Measurements from ENCODE around the gene SRXN1. TPM values are rescaled to one million over a fixed set of nuclear protein-coding genes. Genes with fewer than 3 reads are reported as not detected.
A peak's percentile ranks its signal among the peaks of the same experiment; 100 is the strongest.
"Not testable (repeated sequence)": the region's sequence is repeated elsewhere in the genome, so short reads cannot be mapped to it uniquely, and the experiment has no call there.

Gene SRXN1
- polyA plus RNA-seq, 2 of the 4 experiments (the other 2 are of a cell fraction), result 183 to 262 TPM

GRCh38 chr20:695165-695866 lies 42.3 kb upstream of the SRXN1 start:
- DNase-seq (ENCODE audit: low read depth in 1 of 2, low spot score in 1 of 2) (no peak), ATAC-seq (peak in 1 of 2 experiments; percentile 50; a peak in 2 of 6 replicates), FAIRE-seq (no peak)
- H3K4me3 ChIP-seq, result no peak overlapping the region
- no peak overlapping the region for H3K27ac ChIP-seq
- ChIA-PET CTCF (interaction anchor here (1.0 to 2.5 kb wide), 5 partner anchors 8 to 62 kb away, joined by 3 to 10 read pairs (median 5); no protein-coding TSS in a partner anchor), POLR2A (no interaction called here)
- no peaks in the 10 kb centered on the region for H3K9me3 ChIP-seq
- peaks cover 5% of the 10 kb centered on the region; the same call in 2 of the 3 replicates for H3K4me1 ChIP-seq
- WGBS (ENCODE audit: missing lambda C conversion rate), result 45% methylated on average over 2 of the region's 2 CpGs
- TF ChIP-seq CHD4 (IDR thresholded peaks at IDR 0.05; ENCODE audit: borderline replicate concordance), result no peak
- peak overlapping the region; percentile 7; the same call in 1 of the 3 replicates for H3K4me2 ChIP-seq

- ChIA-PET POLR2A (no interaction called here), CTCF (interaction anchor here (1.0 to 1.2 kb wide), 2 partner anchors 16 to 61 kb away, joined by 3 to 5 read pairs; no protein-coding TSS in a partner anchor)
- ATAC-seq (no peak), DNase-seq (ENCODE audit: low read depth in 1 of 2, low spot score in 1 of 2) (no peak), FAIRE-seq (no peak)
- Histone ChIP-seq H3K4me3 (no peak overlapping the region), H3K27ac (no peak overlapping the region), H3K4me2 (no peak overlapping the region), H3K9me3 (no peaks in the 10 kb centered on the region), H3K4me1 (peaks cover 5% of the 10 kb centered on the region; the same call in 2 of the 3 replicates)
- 59% methylated on average over 4 of the region's 4 CpGs for WGBS (ENCODE audit: missing lambda C conversion rate)
- TF ChIP-seq HEYL (CRISPR knock-in tag; IDR thresholded peaks at IDR 0.05), result no peak
- no peak for TF ChIP-seq USF2 (IDR thresholded peaks at IDR 0.05)
- TF ChIP-seq KDM1A (IDR thresholded peaks at IDR 0.05; ENCODE audit: low read depth), result no peak
These were observed 41.5 kb upstream of the SRXN1 start for GRCh38 chr20:694496-694895.

- 72% methylated on average over 10 of the region's 10 CpGs for WGBS (ENCODE audit: missing lambda C conversion rate)
These were observed 40.8 kb upstream of the SRXN1 start for GRCh38 chr20:693786-694185.

GRCh38 chr20:692044-692443 lies 39.0 kb upstream of the SRXN1 start:
- ChIA-PET POLR2A (no interaction called here), CTCF (interaction anchor here (0.9 to 1.8 kb wide), 3 partner anchors 28 to 45 kb away, joined by 3 to 11 read pairs (median 3); no protein-coding TSS in a partner anchor)
- DNase-seq (ENCODE audit: low read depth in 1 of 2, low spot score in 1 of 2) (no peak), ATAC-seq (no peak), FAIRE-seq (no peak)
- Histone ChIP-seq H3K4me3 (no peak overlapping the region), H3K4me2 (no peak overlapping the region), H3K27ac (no peak overlapping the region), H3K9me3 (no peaks in the 10 kb centered on the region), H3K4me1 (peaks cover 5% of the 10 kb centered on the region; the same call in 2 of the 3 replicates)
- WGBS (ENCODE audit: missing lambda C conversion rate), result 20% methylated on average over 1 of the region's 1 CpG
- TF ChIP-seq KDM5A (IDR thresholded peaks at IDR 0.05) (no peak), HOXA7 (CRISPR knock-in tag; IDR thresholded peaks at IDR 0.05) (no peak), ESRRA (IDR thresholded peaks at IDR 0.05; ENCODE audit: borderline replicate concordance, low read length) (no peak), TFCP2L1 (CRISPR knock-in tag; IDR thresholded peaks at IDR 0.05) (no peak), FOXS1 (CRISPR knock-in tag; IDR thresholded peaks at IDR 0.05) (no peak), MAZ (IDR thresholded peaks at IDR 0.05; ENCODE audit: borderline replicate concordance, low read depth, low read length) (no peak), RCOR1 (IDR thresholded peaks at IDR 0.05; ENCODE audit: low read depth, low read length) (no peak), EP300 (IDR thresholded peaks at IDR 0.05) (no peak), ZFP36 (IDR thresholded peaks at IDR 0.05; ENCODE audit: borderline replicate concordance, partially characterized antibody) (no peak), PHF8 (IDR thresholded peaks at IDR 0.05; ENCODE audit: borderline replicate concordance, low read depth) (no peak), TP53 (CRISPR knock-in tag; IDR thresholded peaks at IDR 0.05) (no peak), MAFK (IDR thresholded peaks at IDR 0.05; ENCODE audit: partially characterized antibody) (no peak), HES2 (IDR thresholded peaks at IDR 0.05) (no peak), CTCF (IDR thresholded peaks at IDR 0.05) (no peak), HOXB13 (CRISPR knock-in tag; IDR thresholded peaks at IDR 0.05; ENCODE audit: low read depth) (no peak)

More at GRCh38 chr20:693786-694185, 40.8 kb upstream of the SRXN1 start:
- ATAC-seq; FAIRE-seq; H3K4me1 ChIP-seq; H3K27ac ChIP-seq; H3K4me2 ChIP-seq; H3K4me3 ChIP-seq; H3K9me3 ChIP-seq; POLR2A ChIA-PET; DNase-seq (ENCODE audit: low read depth in 1 of 2, low spot score in 1 of 2): not testable (repeated sequence)
- CTCF ChIA-PET, result interaction anchor here (1.2 to 1.8 kb wide), 2 partner anchors 15 to 34 kb away, joined by 5 to 11 read pairs; no protein-coding TSS in a partner anchor

All from A549 (cell line).